ENCODE data around the gene NSMF. TPM values are rescaled to one million over a fixed set of nuclear protein-coding genes. Genes with fewer than 3 reads are reported as not detected.

NSMF gene
- 27.0 TPM for total RNA-seq

GRCh38 chr9:137459152-137459600 is at the start of gene NSMF:
NSMF (minus strand) TSS chr9:137459334; CDS start chr9:137459102, 232 bp downstream.

GRCh38 chr9:137441289-137441934 is 17.7 kb downstream of the NSMF start, which contains the start of gene ENTPD8:
ENTPD8 (minus strand) TSS chr9:137441357; CDS start chr9:137438285, 3,072 bp downstream.

GRCh38 chr9:137422604-137423513 is 36.3 kb downstream of the NSMF start, which contains the start of the genes EXD3 and NOXA1:
EXD3 (minus strand) TSS chr9:137423162; CDS start chr9:137395357, 27,805 bp downstream.
NOXA1 (plus strand) TSS chr9:137423393; CDS start chr9:137423530, 137 bp downstream.

Other genes with a start within 250 kb of the NSMF start
- 4.1 TPM for gene RNF208, start 237.1 kb downstream of the NSMF start, total RNA-seq
- gene CYSRT1, start 234.2 kb downstream of the NSMF start, total RNA-seq = 0.76 TPM
- 0.70 TPM for gene RNF224, start 231.8 kb downstream of the NSMF start, total RNA-seq
- 3.0 TPM for gene SLC34A3, start 228.4 kb downstream of the NSMF start, total RNA-seq
- 172 TPM for gene TUBB4B, start 218.0 kb downstream of the NSMF start, total RNA-seq
- not detected for gene STPG3, start 208.0 kb downstream of the NSMF start, total RNA-seq
- 48.3 TPM for gene NELFB, start 204.0 kb downstream of the NSMF start, total RNA-seq
- 12.5 TPM for gene TOR4A, start 181.6 kb downstream of the NSMF start, total RNA-seq
- 10.1 TPM for gene NRARP, start 157.1 kb downstream of the NSMF start, total RNA-seq
- gene EXD3, start 36.2 kb downstream of the NSMF start, total RNA-seq = 32.1 TPM
- 5.3 TPM for gene NOXA1, start 35.9 kb downstream of the NSMF start, total RNA-seq
- 1.1 TPM for gene ENTPD8, start 18.0 kb downstream of the NSMF start, total RNA-seq
- gene PNPLA7, start 91.1 kb upstream of the NSMF start, total RNA-seq = 4.3 TPM
- 33.3 TPM for gene MRPL41, start 92.5 kb upstream of the NSMF start, total RNA-seq
- 34.1 TPM for gene DPH7, start 119.6 kb upstream of the NSMF start, total RNA-seq
- 12.1 TPM for gene ZMYND19, start 131.2 kb upstream of the NSMF start, total RNA-seq
- 39.9 TPM for gene ARRDC1, start 146.4 kb upstream of the NSMF start, total RNA-seq
- 96.8 TPM for gene EHMT1, start 159.7 kb upstream of the NSMF start, total RNA-seq

All from metanephros (tissue), 1 donor.